Measurements from ENCODE around the gene TNFRSF19.

TNFRSF19 gene

GRCh38 chr13:23634897-23635296 is 64.7 kb downstream of the TNFRSF19 start:
- no peak overlapping the region for H3K4me3 ChIP-seq (replicated peaks in 1 of 2; ENCODE audit: low read depth in 2 of 2, low read length in 2 of 2)
- TF ChIP-seq CTCF (IDR thresholded peaks at IDR 0.05; ENCODE audit: low read depth, low read length), result no peak
- DNase-seq (ENCODE audit: low read depth in 2 of 2), result no peak

GRCh38 chr13:23636360-23636759 is 66.1 kb downstream of the TNFRSF19 start:
- H3K4me3 ChIP-seq (replicated peaks in 1 of 2; ENCODE audit: low read depth in 2 of 2, low read length in 2 of 2), result no peak overlapping the region
- DNase-seq (ENCODE audit: low read depth in 2 of 2), result no peak
- no peak for TF ChIP-seq CTCF (IDR thresholded peaks at IDR 0.05; ENCODE audit: low read depth, low read length)

GRCh38 chr13:23637829-23638228 is 67.6 kb downstream of the TNFRSF19 start:
- DNase-seq (ENCODE audit: low read depth in 2 of 2), result no peak
- H3K4me3 ChIP-seq (replicated peaks in 1 of 2; ENCODE audit: low read depth in 2 of 2, low read length in 2 of 2), result no peak overlapping the region
- TF ChIP-seq CTCF (IDR thresholded peaks at IDR 0.05; ENCODE audit: low read depth, low read length), result no peak

- TF ChIP-seq CTCF (IDR thresholded peaks at IDR 0.05; ENCODE audit: low read depth, low read length), result no peak
- DNase-seq (ENCODE audit: low read depth in 2 of 2), result no peak
These were observed 69.5 kb downstream of the TNFRSF19 start for GRCh38 chr13:23639674-23640073.

GRCh38 chr13:23642110-23642509 is 71.9 kb downstream of the TNFRSF19 start:
- H3K4me3 ChIP-seq (replicated peaks in 1 of 2; ENCODE audit: low read depth in 2 of 2, low read length in 2 of 2), result no peak overlapping the region
- no peak for TF ChIP-seq CTCF (IDR thresholded peaks at IDR 0.05; ENCODE audit: low read depth, low read length)
- peak in 1 of 2 donors; percentile 36 for DNase-seq (ENCODE audit: low read depth in 2 of 2)

More at GRCh38 chr13:23639674-23640073, 69.5 kb downstream of the TNFRSF19 start:
- H3K4me3 ChIP-seq (replicated peaks in 1 of 2; ENCODE audit: low read depth in 2 of 2, low read length in 2 of 2), result no peak overlapping the region

GRCh38 chr13:23643338-23644125 is 73.3 kb downstream of the TNFRSF19 start:
- TF ChIP-seq CTCF (IDR thresholded peaks at IDR 0.05; ENCODE audit: low read depth, low read length), result no peak
- H3K4me3 ChIP-seq (replicated peaks in 1 of 2; ENCODE audit: low read depth in 2 of 2, low read length in 2 of 2), result no peak overlapping the region
- no peak for DNase-seq (ENCODE audit: low read depth in 2 of 2)

- no peak overlapping the region for H3K4me3 ChIP-seq (replicated peaks in 1 of 2; ENCODE audit: low read depth in 2 of 2, low read length in 2 of 2)
- TF ChIP-seq CTCF (IDR thresholded peaks at IDR 0.05; ENCODE audit: low read depth, low read length), result no peak
- DNase-seq (ENCODE audit: low read depth in 2 of 2), result no peak
These were observed 73.9 kb downstream of the TNFRSF19 start for GRCh38 chr13:23644126-23644419.
